Fibroblast of the aortic adventitia (primary cell): ENCODE results near the gene CEP43. TPM values are rescaled to one million over a fixed set of nuclear protein-coding genes. Genes with fewer than 3 reads are reported as not detected.

Experiments
- DNase-seq: peaks from one replicate; pipeline ENCODE4 v3.0.0-alpha.2; 2010; ENCODE audit warnings: low read depth
- H3K4me3 ChIP-seq: 2 replicates; pipeline ENCODE4 v1.5.1; 2011; ENCODE audit warnings: low read depth, mild to moderate bottlenecking, control low read depth, low read length, moderate library complexity
- small RNA-seq: library from RNA; depleted of rRNA; stranded (forward); fragments of <200 nt; gene quantifications from one replicate; pipeline ENCODE3, GENCODE V24; 2012
- total RNA-seq: library from RNA; depleted of rRNA; stranded (reverse); fragments of >200 nt; gene quantifications from 2 replicates; pipeline ENCODE4 v1.2.3, GENCODE V29; 2012; ENCODE audit warnings: low replicate concordance
- TF ChIP-seq, protein P1 (sequence below): IDR thresholded peaks from 2 replicates; pipeline ENCODE4 v1.5.1; 2011; ENCODE audit warnings: mild to moderate bottlenecking, low read length, control low read depth, inconsistent platforms; ENCODE audit not compliant: insufficient read depth

Gene CEP43
- total RNA-seq, 1 donor, result 22.0 TPM

GRCh38 chr6:167044696-167045095, 45.5 kb downstream of the CEP43 start:
- DNase-seq, result peak; percentile 7

DNA sequence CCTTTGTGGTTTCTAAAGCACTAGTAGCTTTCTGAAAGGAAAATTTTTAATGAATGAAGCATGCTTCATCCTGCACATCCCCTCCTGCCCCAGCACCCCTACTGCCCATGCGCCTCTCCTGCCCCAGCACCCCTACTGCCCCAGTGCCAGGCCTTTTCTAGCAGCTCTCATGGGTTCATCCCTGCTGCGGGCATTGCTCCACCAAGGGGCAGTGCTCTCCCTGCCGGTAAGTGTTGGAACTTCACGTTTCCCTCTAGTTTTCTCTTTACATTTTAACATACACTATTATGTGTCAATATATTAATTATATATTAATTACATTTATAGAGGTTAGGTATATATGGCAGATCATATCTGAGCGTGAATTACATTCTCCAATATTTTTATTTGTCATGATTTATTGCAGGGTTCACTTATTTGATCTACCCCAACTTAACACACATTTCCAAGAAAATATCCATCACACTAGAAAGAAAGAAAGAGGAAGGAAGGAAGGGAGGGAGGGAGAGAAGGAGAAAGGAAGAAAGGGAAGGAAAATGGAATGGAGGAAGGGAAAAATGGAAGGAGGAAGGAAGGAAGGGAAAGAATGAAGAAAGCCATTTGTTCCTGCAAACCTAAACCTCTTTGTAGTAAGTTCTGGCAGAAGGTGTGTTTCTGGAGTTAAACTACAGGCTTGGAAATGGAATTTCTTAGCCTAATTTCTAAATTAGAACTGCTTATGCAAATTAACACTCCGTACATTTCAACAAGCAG, 46.8 kb downstream of the CEP43 start:
- no peak overlapping the region for H3K4me3 ChIP-seq
- TF ChIP-seq, protein P1, sequence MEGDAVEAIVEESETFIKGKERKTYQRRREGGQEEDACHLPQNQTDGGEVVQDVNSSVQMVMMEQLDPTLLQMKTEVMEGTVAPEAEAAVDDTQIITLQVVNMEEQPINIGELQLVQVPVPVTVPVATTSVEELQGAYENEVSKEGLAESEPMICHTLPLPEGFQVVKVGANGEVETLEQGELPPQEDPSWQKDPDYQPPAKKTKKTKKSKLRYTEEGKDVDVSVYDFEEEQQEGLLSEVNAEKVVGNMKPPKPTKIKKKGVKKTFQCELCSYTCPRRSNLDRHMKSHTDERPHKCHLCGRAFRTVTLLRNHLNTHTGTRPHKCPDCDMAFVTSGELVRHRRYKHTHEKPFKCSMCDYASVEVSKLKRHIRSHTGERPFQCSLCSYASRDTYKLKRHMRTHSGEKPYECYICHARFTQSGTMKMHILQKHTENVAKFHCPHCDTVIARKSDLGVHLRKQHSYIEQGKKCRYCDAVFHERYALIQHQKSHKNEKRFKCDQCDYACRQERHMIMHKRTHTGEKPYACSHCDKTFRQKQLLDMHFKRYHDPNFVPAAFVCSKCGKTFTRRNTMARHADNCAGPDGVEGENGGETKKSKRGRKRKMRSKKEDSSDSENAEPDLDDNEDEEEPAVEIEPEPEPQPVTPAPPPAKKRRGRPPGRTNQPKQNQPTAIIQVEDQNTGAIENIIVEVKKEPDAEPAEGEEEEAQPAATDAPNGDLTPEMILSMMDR, result peak; percentile 22
- no peak for DNase-seq

More at GRCh38 chr6:167044696-167045095, 45.5 kb downstream of the CEP43 start:
- TF ChIP-seq, protein P1, result peak; percentile 5
- H3K4me3 ChIP-seq, result no peak overlapping the region

DNA sequence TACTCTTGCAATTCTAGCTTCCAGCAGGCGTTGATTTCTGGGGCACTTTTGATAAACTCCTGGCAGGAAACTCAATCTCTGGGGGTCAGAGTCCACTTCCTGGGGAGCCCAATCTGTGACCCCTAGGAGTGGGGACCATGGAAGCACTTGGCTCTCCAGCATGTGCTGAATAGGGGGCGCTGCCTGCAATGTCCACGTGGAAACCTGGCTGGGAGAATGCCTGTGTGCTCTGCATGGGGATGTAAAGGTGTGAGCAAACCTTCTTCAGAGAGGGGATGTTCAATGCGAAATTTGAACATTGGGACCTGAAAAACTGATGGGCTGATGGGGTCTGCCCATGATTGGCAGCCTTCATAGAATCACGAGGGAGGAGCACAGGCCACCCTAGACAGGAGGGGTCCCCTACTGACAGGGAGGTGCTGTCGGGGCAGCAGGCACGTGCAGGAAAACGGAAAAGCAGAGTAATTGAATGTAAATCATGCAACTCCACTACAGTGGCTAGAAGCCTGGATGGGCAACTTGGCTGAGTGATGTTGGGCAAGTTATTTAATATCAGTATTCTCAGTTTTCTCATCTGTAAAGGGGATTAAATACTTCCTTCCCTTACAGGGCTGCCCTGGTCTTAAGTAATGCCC, 47.8 kb downstream of the CEP43 start:
- TF ChIP-seq, protein P1, result no peak
- no peak for DNase-seq
- no peak overlapping the region for H3K4me3 ChIP-seq

DNA sequence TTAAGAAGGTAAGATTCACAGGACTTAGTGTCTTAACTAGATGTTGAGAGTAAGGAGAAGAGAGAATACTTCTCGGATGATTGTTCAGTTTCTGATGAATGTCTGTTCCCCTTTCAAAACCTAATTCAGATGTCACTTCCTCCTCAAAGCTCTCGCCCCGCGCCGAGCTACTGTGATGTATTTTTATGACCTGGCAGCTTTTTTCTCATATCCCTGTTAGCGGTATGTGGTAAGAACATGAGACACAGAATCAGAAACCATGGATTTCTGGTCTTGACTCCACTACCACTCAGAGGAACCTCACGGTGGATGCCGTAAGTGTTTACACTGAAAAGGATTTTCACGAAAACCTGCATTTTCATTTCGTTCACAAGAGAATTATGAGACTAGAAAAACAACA, 48.4 kb downstream of the CEP43 start:
- no peak for DNase-seq
- TF ChIP-seq, protein P1, result no peak
- H3K4me3 ChIP-seq, result no peak overlapping the region

Small RNA genes lying within 50 kb of the gene (small RNA-seq; reads per million reads assigned to genes)
- not detected for gene MIR3939

Other genes with a start within 250 kb of the CEP43 start
- 16.8 and 59.7 TPM in 2 replicates for gene RNASET2, start 42.8 kb upstream of the CEP43 start, total RNA-seq
- not detected in 2 replicates for gene CCR6, start 123.7 kb downstream of the CEP43 start, total RNA-seq
- gene GPR31, start 158.6 kb downstream of the CEP43 start, total RNA-seq, result not detected in 2 replicates